ENCODE data around the gene DEGS1.

Gene DEGS1

GRCh38 chr1:224211206-224211962 lies 28.3 kb downstream of the DEGS1 start:
- TF ChIP-seq, protein P1, sequence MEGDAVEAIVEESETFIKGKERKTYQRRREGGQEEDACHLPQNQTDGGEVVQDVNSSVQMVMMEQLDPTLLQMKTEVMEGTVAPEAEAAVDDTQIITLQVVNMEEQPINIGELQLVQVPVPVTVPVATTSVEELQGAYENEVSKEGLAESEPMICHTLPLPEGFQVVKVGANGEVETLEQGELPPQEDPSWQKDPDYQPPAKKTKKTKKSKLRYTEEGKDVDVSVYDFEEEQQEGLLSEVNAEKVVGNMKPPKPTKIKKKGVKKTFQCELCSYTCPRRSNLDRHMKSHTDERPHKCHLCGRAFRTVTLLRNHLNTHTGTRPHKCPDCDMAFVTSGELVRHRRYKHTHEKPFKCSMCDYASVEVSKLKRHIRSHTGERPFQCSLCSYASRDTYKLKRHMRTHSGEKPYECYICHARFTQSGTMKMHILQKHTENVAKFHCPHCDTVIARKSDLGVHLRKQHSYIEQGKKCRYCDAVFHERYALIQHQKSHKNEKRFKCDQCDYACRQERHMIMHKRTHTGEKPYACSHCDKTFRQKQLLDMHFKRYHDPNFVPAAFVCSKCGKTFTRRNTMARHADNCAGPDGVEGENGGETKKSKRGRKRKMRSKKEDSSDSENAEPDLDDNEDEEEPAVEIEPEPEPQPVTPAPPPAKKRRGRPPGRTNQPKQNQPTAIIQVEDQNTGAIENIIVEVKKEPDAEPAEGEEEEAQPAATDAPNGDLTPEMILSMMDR (IDR thresholded peaks at IDR 0.05; ENCODE audit: low read depth, low read length, missing control alignments) = no peak
- no peak overlapping the region for H3K4me3 ChIP-seq (replicated peaks; ENCODE audit: low read depth, low read length)
- DNase-seq (ENCODE audit: extremely low read depth, low read depth) = peak; percentile 57

DNA sequence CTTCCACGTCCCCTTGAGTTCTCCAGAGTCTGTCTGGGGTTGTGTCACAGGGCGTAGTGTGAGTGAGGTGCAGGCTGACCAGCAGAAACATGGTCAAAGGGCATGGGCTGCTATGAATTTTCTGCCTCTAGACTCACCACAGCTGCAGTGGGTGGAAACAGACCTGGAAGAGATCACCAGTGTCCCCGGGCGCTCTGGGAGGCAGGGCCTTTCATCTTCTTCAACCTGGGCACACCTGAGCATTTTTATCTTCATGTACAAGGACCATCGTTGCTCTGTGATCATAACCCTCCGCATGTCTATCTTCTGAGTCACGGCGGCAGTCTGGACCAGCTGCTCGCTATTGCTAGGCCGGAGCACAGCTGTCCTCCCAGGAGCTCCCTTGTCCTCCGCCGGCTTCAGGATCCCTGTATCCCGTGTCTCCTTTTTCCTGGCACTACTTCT lies 29.6 kb downstream of the DEGS1 start:
- TF ChIP-seq, protein P1 (IDR thresholded peaks at IDR 0.05; ENCODE audit: low read depth, low read length, missing control alignments) = no peak

DNA sequence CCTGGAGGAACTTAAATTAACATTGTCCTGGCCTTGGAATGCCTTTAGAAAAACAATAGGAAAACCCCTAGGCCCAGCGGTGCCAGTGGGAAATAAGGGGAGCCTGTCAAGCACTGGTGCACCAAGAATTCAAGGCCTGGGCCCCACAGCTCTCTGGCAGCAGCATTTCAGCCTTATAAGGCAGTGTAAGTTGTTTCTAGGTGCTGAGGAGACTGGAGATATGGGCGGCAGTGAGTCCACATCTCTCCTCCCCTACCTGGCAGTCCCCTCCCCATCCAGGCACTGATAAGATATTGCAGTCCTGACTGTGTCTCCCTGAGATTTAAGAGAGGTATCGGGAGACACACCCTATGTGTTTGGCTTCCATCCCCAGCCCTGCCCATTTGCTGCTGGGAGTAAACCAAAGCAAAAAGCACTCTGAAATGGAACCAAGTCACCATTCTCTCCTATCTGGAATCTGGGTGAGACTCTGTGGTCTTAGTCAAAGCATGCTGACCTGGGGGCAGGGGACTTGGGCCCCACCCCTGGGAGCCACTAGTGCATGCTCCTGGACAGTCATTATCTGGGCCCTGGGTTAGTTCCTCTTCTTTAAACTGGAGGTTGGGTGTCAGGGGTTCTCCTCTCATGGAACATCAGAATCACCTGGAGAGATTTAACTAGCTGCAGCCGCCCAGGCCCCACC lies 30.5 kb downstream of the DEGS1 start:
- TF ChIP-seq, protein P1 (IDR thresholded peaks at IDR 0.05; ENCODE audit: low read depth, low read length, missing control alignments) = no peak
- no peak for DNase-seq (ENCODE audit: extremely low read depth, low read depth)
- H3K4me3 ChIP-seq (replicated peaks; ENCODE audit: low read depth, low read length) = no peak overlapping the region

More for the DNA sequence above, 29.6 kb downstream of the DEGS1 start:
- DNase-seq (ENCODE audit: extremely low read depth, low read depth) = no peak
- no peak overlapping the region for H3K4me3 ChIP-seq (replicated peaks; ENCODE audit: low read depth, low read length)

DNA sequence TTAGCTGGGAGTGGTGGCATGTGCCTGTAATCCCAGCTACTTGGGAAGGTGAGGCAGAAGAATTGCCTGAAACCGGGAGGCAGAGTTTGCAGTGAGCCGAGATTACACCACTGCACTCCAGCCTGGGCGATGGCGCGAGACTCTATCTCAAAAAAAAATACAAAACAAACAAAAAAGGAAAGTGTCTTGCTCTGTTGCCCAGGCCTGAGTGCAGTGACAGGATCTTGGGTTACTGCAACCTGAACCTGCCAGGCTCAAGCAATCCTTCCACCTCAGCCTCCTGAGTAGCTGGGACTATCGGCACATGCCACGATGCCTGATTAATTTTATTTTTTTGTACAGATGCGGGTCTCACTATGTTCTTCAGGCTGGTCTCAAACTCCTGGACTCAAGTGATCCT lies 33.3 kb downstream of the DEGS1 start:
- no peak for DNase-seq (ENCODE audit: extremely low read depth, low read depth)

GRCh38 chr1:224217655-224218623 lies 34.9 kb downstream of the DEGS1 start:
- no peak overlapping the region for H3K4me3 ChIP-seq (replicated peaks; ENCODE audit: low read depth, low read length)
- TF ChIP-seq, protein P1 (IDR thresholded peaks at IDR 0.05; ENCODE audit: low read depth, low read length, missing control alignments) = no peak
- no peak for DNase-seq (ENCODE audit: extremely low read depth, low read depth)

More for the DNA sequence above, 33.3 kb downstream of the DEGS1 start:
- no peak overlapping the region for H3K4me3 ChIP-seq (replicated peaks; ENCODE audit: low read depth, low read length)
- TF ChIP-seq, protein P1 (IDR thresholded peaks at IDR 0.05; ENCODE audit: low read depth, low read length, missing control alignments) = no peak

GRCh38 chr1:224219011-224219611 lies 36.1 kb downstream of the DEGS1 start:
- TF ChIP-seq, protein P1 (IDR thresholded peaks at IDR 0.05; ENCODE audit: low read depth, low read length, missing control alignments) = no peak
- no peak for DNase-seq (ENCODE audit: extremely low read depth, low read depth)
- H3K4me3 ChIP-seq (replicated peaks; ENCODE audit: low read depth, low read length) = no peak overlapping the region

All from HFF-Myc (cell line).